Osteoblast (primary cell): ENCODE data around the gene NALF2. TPM values are rescaled to one million over a fixed set of nuclear protein-coding genes. Genes with fewer than 3 reads are reported as not detected.
A peak's percentile ranks its signal among the peaks of the same experiment; 100 is the strongest.

Source experiments
- DNase-seq: peaks from one replicate; pipeline ENCODE4 v3.0.0; 2011; ENCODE audit warnings: low spot score, mixed read lengths; ENCODE audit not compliant: insufficient read length; ENCODE audit errors: missing footprints
- H2AFZ ChIP-seq: 2 replicates; pipeline ENCODE4 v1.6.0; 2011; ENCODE audit warnings: mild to moderate bottlenecking, low read length
- H3K27ac ChIP-seq: 2 replicates; pipeline ENCODE4 v1.5.1; 2011; ENCODE audit warnings: mild to moderate bottlenecking, low read depth, low read length, moderate library complexity
- H3K27me3 ChIP-seq: 2 replicates; pipeline ENCODE4 v1.6.0; 2012; ENCODE audit warnings: mild to moderate bottlenecking, control low read depth, inconsistent platforms, low read length, moderate library complexity; ENCODE audit not compliant: insufficient read depth
- H3K36me3 ChIP-seq: 2 replicates; pipeline ENCODE4 v1.5.1; 2011; ENCODE audit warnings: mild to moderate bottlenecking, low read length, control low read depth, moderate library complexity; ENCODE audit not compliant: insufficient read depth
- H3K4me1 ChIP-seq: 2 replicates; pipeline ENCODE4 v1.5.1; 2011; ENCODE audit warnings: mild to moderate bottlenecking, low read length, control low read depth, moderate library complexity; ENCODE audit not compliant: insufficient read depth
- H3K4me2 ChIP-seq: 2 replicates; pipeline ENCODE4 v1.6.0; 2011; ENCODE audit warnings: mild to moderate bottlenecking, low read length; ENCODE audit not compliant: insufficient read depth
- H3K4me3 ChIP-seq: fragments of 200-600 bp; sonication (generic); 3 replicates; pipeline ENCODE4 v1.5.1; 2012; ENCODE audit warnings: mild to moderate bottlenecking, low read length, inconsistent platforms; ENCODE audit not compliant: insufficient read depth
- H3K79me2 ChIP-seq: 2 replicates; pipeline ENCODE4 v1.6.0; 2012; ENCODE audit warnings: mild to moderate bottlenecking, low read length, control low read depth, inconsistent platforms; ENCODE audit not compliant: insufficient read depth
- H3K9me3 ChIP-seq: 2 replicates; pipeline ENCODE4 v1.5.1; 2011; ENCODE audit warnings: low read depth, low read length, control low read depth
- H4K20me1 ChIP-seq: 2 replicates; pipeline ENCODE4 v1.6.0; 2012; ENCODE audit warnings: mild to moderate bottlenecking, low read length, control low read depth; ENCODE audit not compliant: insufficient read depth
- CTCF ChIP-seq: IDR thresholded peaks from 2 replicates; pipeline ENCODE4 v1.5.1; 2011; ENCODE audit warnings: mild to moderate bottlenecking, low read depth, low read length, moderate library complexity; ENCODE audit errors: extremely low read depth
- total RNA-seq: library from RNA; depleted of rRNA; stranded (reverse); fragments of >200 nt; gene quantifications from 2 replicates; pipeline ENCODE4 v1.2.3, GENCODE V29; 2012

NALF2 gene
- total RNA-seq, 1 donor = not detected

GRCh38 chrX:69489625-69490024 is 14.5 kb upstream of the NALF2 start:
- no peak overlapping the region for H3K27ac ChIP-seq
- H3K27me3 ChIP-seq = peaks cover 29% of the 10 kb centered on the region
- no peaks in the 10 kb centered on the region for H3K4me1 ChIP-seq
- no peaks in the 10 kb centered on the region for H3K9me3 ChIP-seq
- H3K36me3 ChIP-seq = no peaks in the 10 kb centered on the region
- no peak for TF ChIP-seq CTCF
- DNase-seq = no peak
- H3K4me3 ChIP-seq = no peak overlapping the region
- H2AFZ ChIP-seq = no peak overlapping the region
- no peaks in the 10 kb centered on the region for H4K20me1 ChIP-seq
- H3K79me2 ChIP-seq = no peaks in the 10 kb centered on the region
- H3K4me2 ChIP-seq = no peak overlapping the region

DNA sequence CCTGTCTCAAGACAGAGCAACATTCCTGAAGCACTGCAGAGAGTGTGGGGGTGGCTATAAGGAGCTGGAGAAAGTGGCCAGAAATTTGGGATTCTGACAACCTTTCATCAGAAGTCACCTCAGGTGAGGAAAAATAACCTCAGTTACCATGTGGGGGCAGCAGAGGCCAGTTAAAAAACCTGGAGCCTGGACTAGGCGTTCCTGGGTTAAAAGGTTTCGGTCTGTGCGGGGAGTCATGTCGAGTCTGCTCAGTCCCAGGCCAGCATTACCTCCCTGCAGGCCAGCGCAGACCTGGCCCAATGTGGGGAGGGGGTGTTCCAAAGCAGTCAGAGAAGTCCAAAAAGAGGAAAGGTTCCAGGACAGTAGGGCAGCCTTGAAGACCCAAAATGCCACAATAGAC is 10.9 kb upstream of the NALF2 start:
- no peaks in the 10 kb centered on the region for H3K4me1 ChIP-seq
- peak; percentile 35 for TF ChIP-seq CTCF
- peak; percentile 65 for DNase-seq

DNA sequence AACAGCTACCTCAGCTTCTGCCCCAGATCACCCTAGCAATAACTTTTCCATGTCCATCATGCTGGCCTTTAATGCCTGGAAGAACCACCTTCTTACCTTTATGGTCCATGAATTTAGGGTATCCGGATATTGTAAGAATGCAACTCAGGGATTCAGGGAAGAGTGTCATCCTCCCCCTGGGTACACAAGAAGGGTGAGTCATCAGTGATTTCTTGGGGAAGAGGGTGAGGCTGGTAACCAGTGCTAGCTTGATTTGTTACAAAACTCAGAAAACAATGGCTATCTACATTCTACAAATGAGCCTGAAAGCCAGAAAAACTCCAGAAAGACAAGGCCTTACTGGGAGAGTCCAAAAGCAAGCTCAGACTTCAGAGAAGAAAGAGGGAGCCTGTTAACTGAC is 10.4 kb upstream of the NALF2 start:
- Histone ChIP-seq H3K4me2 (no peak overlapping the region), H3K4me3 (no peak overlapping the region), H3K27me3 (peaks cover 42% of the 10 kb centered on the region), H3K9me3 (no peaks in the 10 kb centered on the region), H3K79me2 (no peaks in the 10 kb centered on the region), H3K4me1 (no peaks in the 10 kb centered on the region), H3K36me3 (no peaks in the 10 kb centered on the region), H2AFZ (no peak overlapping the region), H3K27ac (no peak overlapping the region), H4K20me1 (no peaks in the 10 kb centered on the region)
- TF ChIP-seq CTCF = no peak
- DNase-seq = no peak

More for the DNA sequence above, 10.9 kb upstream of the NALF2 start:
- H3K79me2 ChIP-seq = no peaks in the 10 kb centered on the region
- no peak overlapping the region for H3K4me3 ChIP-seq
- peaks cover 41% of the 10 kb centered on the region for H3K27me3 ChIP-seq
- H3K36me3 ChIP-seq = no peaks in the 10 kb centered on the region
- H3K4me2 ChIP-seq = no peak overlapping the region
- no peak overlapping the region for H2AFZ ChIP-seq
- no peaks in the 10 kb centered on the region for H4K20me1 ChIP-seq
- no peaks in the 10 kb centered on the region for H3K9me3 ChIP-seq
- H3K27ac ChIP-seq = no peak overlapping the region

DNA sequence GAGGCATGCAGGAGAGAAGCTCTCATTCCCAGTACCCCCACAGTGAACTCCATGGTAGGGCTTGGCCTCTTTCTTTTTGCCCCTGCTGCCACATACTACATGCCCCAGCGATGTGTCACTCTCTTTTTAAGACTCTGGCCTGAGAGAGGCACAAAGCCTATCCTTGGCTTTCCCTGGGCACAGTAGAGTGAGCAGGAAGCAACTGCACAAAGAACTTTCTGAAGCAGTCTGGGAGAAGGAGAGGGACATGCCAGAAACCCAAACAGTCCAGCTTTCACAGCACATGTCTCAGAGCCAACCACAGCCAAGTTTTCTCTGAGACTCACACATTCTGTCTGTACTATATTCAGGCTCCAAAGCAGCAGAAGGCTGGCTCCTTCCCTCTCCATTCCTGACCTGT is 7.9 kb upstream of the NALF2 start:
- no peaks in the 10 kb centered on the region for H4K20me1 ChIP-seq
- H3K79me2 ChIP-seq = no peaks in the 10 kb centered on the region
- no peak overlapping the region for H3K4me3 ChIP-seq
- DNase-seq = no peak
- H3K4me1 ChIP-seq = no peaks in the 10 kb centered on the region
- TF ChIP-seq CTCF = no peak
- no peak overlapping the region for H2AFZ ChIP-seq
- peaks cover 3% of the 10 kb centered on the region for H3K9me3 ChIP-seq
- H3K27me3 ChIP-seq = peaks cover 30% of the 10 kb centered on the region
- no peak overlapping the region for H3K4me2 ChIP-seq
- H3K27ac ChIP-seq = no peak overlapping the region
- H3K36me3 ChIP-seq = no peaks in the 10 kb centered on the region
